Chondrocyte (in vitro differentiated cells): ENCODE measurements around the gene YAE1. TPM values are rescaled to one million over a fixed set of nuclear protein-coding genes. Genes with fewer than 3 reads are reported as not detected.
A peak's percentile ranks its signal among the peaks of the same experiment; 100 is the strongest.

ENCODE experiments used
- DNase-seq: peaks from one replicate; pipeline ENCODE4 v3.0.0; 2021; ENCODE audit warnings: mixed read lengths, low spot score
- H3K27ac Mint-ChIP-seq: one replicate; pipeline ENCODE4 v1.8.0; 2021; ENCODE audit warnings: mild to moderate bottlenecking, moderate library complexity, mixed read lengths; ENCODE audit not compliant: unreplicated experiment
- H3K27me3 Mint-ChIP-seq: 2 replicates; pipeline ENCODE4 v1.8.0; 2021; ENCODE audit warnings: low read depth, mixed read lengths
- H3K36me3 Mint-ChIP-seq: 2 replicates; pipeline ENCODE4 v1.8.0; 2021; ENCODE audit warnings: low read depth, mixed read lengths
- H3K4me1 Mint-ChIP-seq: 2 replicates; pipeline ENCODE4 v1.8.0; 2021; ENCODE audit warnings: low read depth, mild to moderate bottlenecking, mixed read lengths
- H3K4me3 Mint-ChIP-seq: one replicate; pipeline ENCODE4 v1.8.0; 2021; ENCODE audit warnings: mild to moderate bottlenecking, moderate library complexity, mixed read lengths; ENCODE audit not compliant: unreplicated experiment
- H3K9me3 Mint-ChIP-seq: 2 replicates; pipeline ENCODE4 v1.8.0; 2021; ENCODE audit warnings: low read depth, mixed read lengths
- CTCF ChIP-seq: fragments of 200-600 bp; sonication (generic); IDR thresholded peaks from 2 replicates; pipeline ENCODE4 v1.5.0; 2021; ENCODE audit warnings: antibody characterized with exemption, mild to moderate bottlenecking, moderate library complexity
- total RNA-seq: library from RNA; stranded (reverse); gene quantifications from 3 replicates; pipeline ENCODE4 v1.2.1, GENCODE V29; 2021

YAE1 gene
- total RNA-seq, 1 donor from 2014 or later, result 14.9 TPM

GRCh38 chr7:39588416-39588815, 22.2 kb downstream of the YAE1 start:
- no peak overlapping the region for H3K27ac Mint-ChIP-seq
- TF ChIP-seq CTCF, result no peak
- DNase-seq, result no peak
- peaks cover 17% of the 10 kb centered on the region for H3K4me1 Mint-ChIP-seq
- no peak overlapping the region for H3K4me3 Mint-ChIP-seq
- H3K36me3 Mint-ChIP-seq, result no peaks in the 10 kb centered on the region
- no peaks in the 10 kb centered on the region for H3K9me3 Mint-ChIP-seq
- no peaks in the 10 kb centered on the region for H3K27me3 Mint-ChIP-seq

- Mint-ChIP-seq H3K27ac (peak overlapping the region; percentile 66), H3K4me3 (no peak overlapping the region)
- DNase-seq, result no peak
Measured at GRCh38 chr7:39589323-39590111, 23.3 kb downstream of the YAE1 start.

GRCh38 chr7:39592586-39592985, 26.4 kb downstream of the YAE1 start:
- Mint-ChIP-seq H3K9me3 (no peaks in the 10 kb centered on the region), H3K27me3 (no peaks in the 10 kb centered on the region), H3K4me1 (peaks cover 22% of the 10 kb centered on the region), H3K27ac (peak overlapping the region; percentile 69), H3K36me3 (no peaks in the 10 kb centered on the region), H3K4me3 (no peak overlapping the region)
- DNase-seq, result no peak
- no peak for TF ChIP-seq CTCF

More at GRCh38 chr7:39589323-39590111, 23.3 kb downstream of the YAE1 start:
- no peaks in the 10 kb centered on the region for H3K9me3 Mint-ChIP-seq
- H3K36me3 Mint-ChIP-seq, result no peaks in the 10 kb centered on the region
- peaks cover 17% of the 10 kb centered on the region for H3K4me1 Mint-ChIP-seq
- no peaks in the 10 kb centered on the region for H3K27me3 Mint-ChIP-seq
- TF ChIP-seq CTCF, result no peak

- H3K27me3 Mint-ChIP-seq, result no peaks in the 10 kb centered on the region
- H3K27ac Mint-ChIP-seq, result no peak overlapping the region
- no peak overlapping the region for H3K4me3 Mint-ChIP-seq
- peaks cover 13% of the 10 kb centered on the region for H3K4me1 Mint-ChIP-seq
- no peaks in the 10 kb centered on the region for H3K9me3 Mint-ChIP-seq
- no peak for TF ChIP-seq CTCF
- no peak for DNase-seq
- no peaks in the 10 kb centered on the region for H3K36me3 Mint-ChIP-seq
Measured at GRCh38 chr7:39594988-39595620, 28.9 kb downstream of the YAE1 start.

GRCh38 chr7:39602351-39602750, 36.1 kb downstream of the YAE1 start:
- Mint-ChIP-seq H3K27ac (no peak overlapping the region), H3K4me3 (no peak overlapping the region), H3K9me3 (no peaks in the 10 kb centered on the region), H3K36me3 (no peaks in the 10 kb centered on the region), H3K27me3 (no peaks in the 10 kb centered on the region), H3K4me1 (no peaks in the 10 kb centered on the region)
- no peak for DNase-seq
- TF ChIP-seq CTCF, result no peak
